Neural progenitor cell (in vitro differentiated cells): ENCODE data around the gene SHROOM3. TPM values are rescaled to one million over a fixed set of nuclear protein-coding genes. Genes with fewer than 3 reads are reported as not detected.

Source experiments
- DNase-seq: peaks from one replicate; pipeline ENCODE4 v3.0.0-alpha.2; 2016; ENCODE audit warnings: low spot score
- H2AFZ ChIP-seq: fragments of 200-600 bp; sonication (generic); replicated peaks from 2 replicates; pipeline ENCODE4 v1.6.1; 2016; ENCODE audit warnings: antibody characterized with exemption
- H3F3A ChIP-seq: fragments of 200-600 bp; sonication (generic); 2 replicates; pipeline ENCODE4 v1.6.1; 2016; ENCODE audit warnings: antibody characterized with exemption, low read depth
- H3K27ac ChIP-seq: fragments of 200-600 bp; sonication (generic); 2 replicates; pipeline ENCODE4 v1.5.1; 2016; ENCODE audit warnings: mild to moderate bottlenecking
- H3K27me3 ChIP-seq: fragments of 200-600 bp; sonication (generic); 2 replicates; pipeline ENCODE4 v1.6.1; 2016; ENCODE audit warnings: mild to moderate bottlenecking, moderate library complexity
- H3K36me3 ChIP-seq: fragments of 200-600 bp; sonication (generic); 2 replicates; pipeline ENCODE4 v1.5.1; 2016
- H3K4me1 ChIP-seq: fragments of 200-600 bp; sonication (generic); 2 replicates; pipeline ENCODE4 v1.6.1; 2016; ENCODE audit warnings: mixed run types
- H3K4me2 ChIP-seq: fragments of 200-600 bp; sonication (generic); 2 replicates; pipeline ENCODE4 v1.6.1; 2016
- H3K4me3 ChIP-seq: fragments of 200-600 bp; sonication (generic); 2 replicates; pipeline ENCODE4 v1.5.1; 2016
- H3K79me2 ChIP-seq: fragments of 200-600 bp; sonication (generic); 2 replicates; pipeline ENCODE4 v1.6.1; 2016; ENCODE audit warnings: low read depth
- H3K9ac ChIP-seq: fragments of 200-600 bp; sonication (generic); 2 replicates; pipeline ENCODE4 v1.6.1; 2016
- H3K9me3 ChIP-seq: fragments of 200-600 bp; sonication (generic); 2 replicates; pipeline ENCODE4 v1.5.1; 2016; ENCODE audit warnings: low read depth
- H4K20me1 ChIP-seq: fragments of 200-600 bp; sonication (generic); 2 replicates; pipeline ENCODE4 v1.6.1; 2016; ENCODE audit warnings: low read depth
- H3K27ac Mint-ChIP-seq: 3 replicates; pipeline ENCODE4 v1.8.0; 2021; ENCODE audit warnings: mixed read lengths
- H3K27me3 Mint-ChIP-seq: 2 replicates; pipeline ENCODE4 v1.8.0; 2022; ENCODE audit warnings: low read depth, mild to moderate bottlenecking, inconsistent platforms, moderate library complexity, mixed read lengths; ENCODE audit not compliant: insufficient read depth
- H3K36me3 Mint-ChIP-seq: 3 replicates; pipeline ENCODE4 v1.8.0; 2021; ENCODE audit warnings: mixed read lengths
- H3K4me1 Mint-ChIP-seq: 3 replicates; pipeline ENCODE4 v1.8.0; 2021; ENCODE audit warnings: mixed read lengths
- H3K4me3 Mint-ChIP-seq: 3 replicates; pipeline ENCODE4 v1.8.0; 2021; ENCODE audit warnings: mild to moderate bottlenecking, moderate library complexity, mixed read lengths
- H3K9me3 Mint-ChIP-seq: 3 replicates; pipeline ENCODE4 v1.8.0; 2020; ENCODE audit warnings: mixed read lengths
- EZH2 ChIP-seq: fragments of 200-600 bp; sonication (generic); IDR thresholded peaks from 2 replicates; pipeline ENCODE4 v1.6.1; 2017; ENCODE audit warnings: antibody characterized with exemption, mild to moderate bottlenecking, moderate library complexity
- EZH2phosphoT487 ChIP-seq: fragments of 200-600 bp; sonication (generic); IDR thresholded peaks from 2 replicates; pipeline ENCODE4 v1.6.1; 2017; ENCODE audit warnings: antibody characterized with exemption
- total RNA-seq: library from RNA; depleted of rRNA; stranded (reverse); fragments of >200 nt; gene quantifications from 2 replicates; pipeline ENCODE4 v1.2.3, GENCODE V29; 2015; ENCODE audit warnings: low replicate concordance
- TF ChIP-seq, protein P1 (sequence below): fragments of 200-600 bp; sonication (generic); IDR thresholded peaks from 2 replicates; pipeline ENCODE4 v1.5.1; 2017; ENCODE audit warnings: antibody characterized with exemption, mild to moderate bottlenecking

Gene SHROOM3
- total RNA-seq, 1 donor from 2014 or later = 36.6 TPM

DNA sequence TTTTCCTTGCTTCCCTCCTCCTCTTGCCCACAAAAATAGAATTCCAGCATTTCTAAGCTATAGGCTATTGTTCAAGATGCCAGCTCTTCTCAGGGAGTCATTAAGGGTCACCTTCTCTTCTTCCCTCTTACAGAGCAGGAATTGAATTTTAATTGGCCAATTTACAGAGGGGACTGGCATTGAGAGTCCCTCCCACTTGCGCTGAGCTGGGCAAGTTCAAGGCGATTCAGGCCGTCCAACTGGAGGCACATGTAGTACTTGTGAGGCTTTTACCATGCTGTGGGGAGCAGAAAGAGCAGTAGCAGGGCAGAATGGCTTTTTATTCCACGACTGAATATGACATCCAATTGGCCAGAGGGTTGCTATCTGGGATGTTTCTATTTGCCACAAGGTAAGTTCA lies 281.0 kb downstream of the SHROOM3 start:
- H3K9me3 ChIP-seq = no peaks in the 10 kb centered on the region
- no peak overlapping the region for H3K4me2 ChIP-seq
- H3K9ac ChIP-seq = no peak overlapping the region
- H2AFZ ChIP-seq = no peak overlapping the region
- no peak overlapping the region for H3K27ac ChIP-seq
- DNase-seq = no peak
- H3K79me2 ChIP-seq = peaks cover 51% of the 10 kb centered on the region
- Mint-ChIP-seq H3K9me3 (no peaks in the 10 kb centered on the region), H3K4me1 (peaks cover 22% of the 10 kb centered on the region), H3K27ac (no peak overlapping the region), H3K27me3 (no peaks in the 10 kb centered on the region), H3K36me3 (peaks cover 34% of the 10 kb centered on the region), H3K4me3 (no peak overlapping the region)
- TF ChIP-seq, protein P1, sequence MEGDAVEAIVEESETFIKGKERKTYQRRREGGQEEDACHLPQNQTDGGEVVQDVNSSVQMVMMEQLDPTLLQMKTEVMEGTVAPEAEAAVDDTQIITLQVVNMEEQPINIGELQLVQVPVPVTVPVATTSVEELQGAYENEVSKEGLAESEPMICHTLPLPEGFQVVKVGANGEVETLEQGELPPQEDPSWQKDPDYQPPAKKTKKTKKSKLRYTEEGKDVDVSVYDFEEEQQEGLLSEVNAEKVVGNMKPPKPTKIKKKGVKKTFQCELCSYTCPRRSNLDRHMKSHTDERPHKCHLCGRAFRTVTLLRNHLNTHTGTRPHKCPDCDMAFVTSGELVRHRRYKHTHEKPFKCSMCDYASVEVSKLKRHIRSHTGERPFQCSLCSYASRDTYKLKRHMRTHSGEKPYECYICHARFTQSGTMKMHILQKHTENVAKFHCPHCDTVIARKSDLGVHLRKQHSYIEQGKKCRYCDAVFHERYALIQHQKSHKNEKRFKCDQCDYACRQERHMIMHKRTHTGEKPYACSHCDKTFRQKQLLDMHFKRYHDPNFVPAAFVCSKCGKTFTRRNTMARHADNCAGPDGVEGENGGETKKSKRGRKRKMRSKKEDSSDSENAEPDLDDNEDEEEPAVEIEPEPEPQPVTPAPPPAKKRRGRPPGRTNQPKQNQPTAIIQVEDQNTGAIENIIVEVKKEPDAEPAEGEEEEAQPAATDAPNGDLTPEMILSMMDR = no peak
- TF ChIP-seq EZH2 (no peak), EZH2phosphoT487 (no peak)
- H3K4me1 ChIP-seq = peaks cover 16% of the 10 kb centered on the region
- no peak overlapping the region for H3K4me3 ChIP-seq
- H3K27me3 ChIP-seq = no peaks in the 10 kb centered on the region
- H3K36me3 ChIP-seq = no peaks in the 10 kb centered on the region
- H4K20me1 ChIP-seq = peaks cover 52% of the 10 kb centered on the region
- peaks cover 3% of the 10 kb centered on the region for H3F3A ChIP-seq

DNA sequence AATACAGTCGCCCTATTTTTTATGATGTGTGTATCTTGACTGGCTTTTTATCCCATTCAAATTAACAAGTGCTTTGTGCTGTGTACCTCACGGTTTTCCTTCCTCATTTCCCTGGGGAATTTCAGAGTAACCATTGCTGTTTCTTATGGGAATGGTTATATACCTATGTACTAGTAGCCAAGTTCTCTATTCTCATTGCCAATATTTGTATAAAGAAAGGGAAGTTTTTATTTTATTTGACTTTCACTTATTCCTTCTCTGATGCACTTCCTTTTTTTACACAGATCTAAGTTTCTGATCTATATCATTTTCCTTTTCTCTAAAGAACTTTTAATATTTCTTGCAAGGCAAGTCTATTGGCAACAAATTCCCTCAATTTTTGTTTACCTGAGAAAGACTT lies 281.6 kb downstream of the SHROOM3 start:
- Histone ChIP-seq H3K79me2 (peaks cover 56% of the 10 kb centered on the region), H3K4me3 (no peak overlapping the region), H3K27me3 (no peaks in the 10 kb centered on the region), H3K9me3 (no peaks in the 10 kb centered on the region), H3K27ac (no peak overlapping the region), H3K4me2 (no peak overlapping the region), H3K36me3 (no peaks in the 10 kb centered on the region), H3F3A (peaks cover 3% of the 10 kb centered on the region), H4K20me1 (peaks cover 52% of the 10 kb centered on the region), H3K4me1 (peaks cover 16% of the 10 kb centered on the region), H3K9ac (no peak overlapping the region), H2AFZ (no peak overlapping the region)
- H3K9me3 Mint-ChIP-seq = no peaks in the 10 kb centered on the region
- DNase-seq = no peak
- H3K27ac Mint-ChIP-seq = no peak overlapping the region
- H3K27me3 Mint-ChIP-seq = no peaks in the 10 kb centered on the region
- TF ChIP-seq, protein P1 = no peak
- TF ChIP-seq EZH2phosphoT487 = no peak
- no peak for TF ChIP-seq EZH2
- peaks cover 35% of the 10 kb centered on the region for H3K36me3 Mint-ChIP-seq
- peaks cover 22% of the 10 kb centered on the region for H3K4me1 Mint-ChIP-seq
- H3K4me3 Mint-ChIP-seq = no peak overlapping the region

DNA sequence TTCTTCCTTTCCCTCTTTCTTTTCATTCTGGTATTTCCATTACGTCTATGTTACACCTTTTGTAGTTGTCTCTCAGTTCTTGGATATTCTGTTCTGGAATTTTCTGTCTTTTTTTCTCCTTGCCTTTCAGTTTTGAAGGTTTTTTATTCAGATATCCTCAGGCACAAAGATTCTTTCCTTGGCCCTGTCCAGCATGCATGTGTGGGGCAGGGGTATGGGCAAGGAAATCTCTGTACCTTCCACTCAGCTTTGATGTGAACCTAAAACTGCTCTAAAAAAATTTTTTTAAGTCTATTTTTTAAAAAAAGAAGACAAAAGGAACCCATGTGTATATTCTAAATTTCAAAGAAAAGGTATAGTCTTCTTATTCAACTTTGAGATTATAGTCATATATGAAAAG lies 282.4 kb downstream of the SHROOM3 start:
- no peaks in the 10 kb centered on the region for H3K27me3 ChIP-seq
- no peaks in the 10 kb centered on the region for H3K9me3 Mint-ChIP-seq
- peaks cover 37% of the 10 kb centered on the region for H3K36me3 Mint-ChIP-seq
- no peaks in the 10 kb centered on the region for H3K36me3 ChIP-seq
- H4K20me1 ChIP-seq = peaks cover 52% of the 10 kb centered on the region
- H3K4me2 ChIP-seq = no peak overlapping the region
- no peak overlapping the region for H3K27ac Mint-ChIP-seq
- DNase-seq = no peak
- H3K79me2 ChIP-seq = peaks cover 63% of the 10 kb centered on the region
- H3K27ac ChIP-seq = no peak overlapping the region
- no peak overlapping the region for H3K4me3 ChIP-seq
- no peak overlapping the region for H2AFZ ChIP-seq
- H3K4me3 Mint-ChIP-seq = no peak overlapping the region
- H3F3A ChIP-seq = peaks cover 3% of the 10 kb centered on the region
- TF ChIP-seq, protein P1 = no peak
- TF ChIP-seq EZH2phosphoT487 = no peak
- no peak for TF ChIP-seq EZH2
- peaks cover 24% of the 10 kb centered on the region for H3K4me1 Mint-ChIP-seq
- no peaks in the 10 kb centered on the region for H3K27me3 Mint-ChIP-seq
- no peaks in the 10 kb centered on the region for H3K9me3 ChIP-seq
- peaks cover 16% of the 10 kb centered on the region for H3K4me1 ChIP-seq
- no peak overlapping the region for H3K9ac ChIP-seq
